Measurements from ENCODE around the gene COBL.

COBL gene

GRCh38 chr7:51082940-51083533 is 233.6 kb downstream of the COBL start:
- DNase-seq (ENCODE audit: insufficient read length, low spot score) (no peak), FAIRE-seq (no peak)
- TF ChIP-seq SPI1 (IDR thresholded peaks at IDR 0.05; ENCODE audit: low read depth, low read length) (no peak), POLR2AphosphoS5 (IDR thresholded peaks at IDR 0.05; ENCODE audit: low read depth, low read length) (no peak), POLR2A (IDR thresholded peaks at IDR 0.05; ENCODE audit: low read depth, low read length) (no peak), TAF1 (IDR thresholded peaks at IDR 0.05; ENCODE audit: low read depth, low read length) (no peak), PAX5 (IDR thresholded peaks at IDR 0.05; ENCODE audit: insufficient read depth, low read length, severe bottlenecking) (no peak), POU2F2 (IDR thresholded peaks at IDR 0.05; ENCODE audit: low read depth, low read length) (no peak)

GRCh38 chr7:51082096-51082840 is 234.3 kb downstream of the COBL start:
- DNase-seq (ENCODE audit: insufficient read length, low spot score), result no peak
- TF ChIP-seq SPI1 (IDR thresholded peaks at IDR 0.05; ENCODE audit: low read depth, low read length) (no peak), PAX5 (IDR thresholded peaks at IDR 0.05; ENCODE audit: insufficient read depth, low read length, severe bottlenecking) (no peak), POLR2AphosphoS5 (IDR thresholded peaks at IDR 0.05; ENCODE audit: low read depth, low read length) (no peak), TAF1 (IDR thresholded peaks at IDR 0.05; ENCODE audit: low read depth, low read length) (no peak), POU2F2 (IDR thresholded peaks at IDR 0.05; ENCODE audit: low read depth, low read length) (no peak), POLR2A (IDR thresholded peaks at IDR 0.05; ENCODE audit: low read depth, low read length) (no peak)
- no peak for FAIRE-seq

GRCh38 chr7:51081270-51081890 is 235.2 kb downstream of the COBL start:
- no peak for DNase-seq (ENCODE audit: insufficient read length, low spot score)
- no peak for FAIRE-seq
- TF ChIP-seq SPI1 (IDR thresholded peaks at IDR 0.05; ENCODE audit: low read depth, low read length) (no peak), POU2F2 (IDR thresholded peaks at IDR 0.05; ENCODE audit: low read depth, low read length) (no peak), TAF1 (IDR thresholded peaks at IDR 0.05; ENCODE audit: low read depth, low read length) (no peak), PAX5 (IDR thresholded peaks at IDR 0.05; ENCODE audit: insufficient read depth, low read length, severe bottlenecking) (no peak), POLR2A (IDR thresholded peaks at IDR 0.05; ENCODE audit: low read depth, low read length) (no peak), POLR2AphosphoS5 (IDR thresholded peaks at IDR 0.05; ENCODE audit: low read depth, low read length) (no peak)

- no peak for TF ChIP-seq PAX5 (IDR thresholded peaks at IDR 0.05; ENCODE audit: insufficient read depth, low read length, severe bottlenecking)
- no peak for TF ChIP-seq SPI1 (IDR thresholded peaks at IDR 0.05; ENCODE audit: low read depth, low read length)
- TF ChIP-seq POLR2AphosphoS5 (IDR thresholded peaks at IDR 0.05; ENCODE audit: low read depth, low read length), result no peak
- no peak for TF ChIP-seq TAF1 (IDR thresholded peaks at IDR 0.05; ENCODE audit: low read depth, low read length)
- TF ChIP-seq POLR2A (IDR thresholded peaks at IDR 0.05; ENCODE audit: low read depth, low read length), result no peak
- no peak for TF ChIP-seq POU2F2 (IDR thresholded peaks at IDR 0.05; ENCODE audit: low read depth, low read length)
- DNase-seq (ENCODE audit: insufficient read length, low spot score) (no peak), FAIRE-seq (no peak)
Measured at GRCh38 chr7:51080622-51081269, 235.9 kb downstream of the COBL start.

- no peak for TF ChIP-seq SPI1 (IDR thresholded peaks at IDR 0.05; ENCODE audit: low read depth, low read length)
- no peak for TF ChIP-seq PAX5 (IDR thresholded peaks at IDR 0.05; ENCODE audit: insufficient read depth, low read length, severe bottlenecking)
- FAIRE-seq, result no peak
- no peak for DNase-seq (ENCODE audit: insufficient read length, low spot score)
Measured at GRCh38 chr7:51080216-51080615, 236.4 kb downstream of the COBL start.

- FAIRE-seq (no peak), DNase-seq (ENCODE audit: insufficient read length, low spot score) (no peak)
- TF ChIP-seq TAF1 (IDR thresholded peaks at IDR 0.05; ENCODE audit: low read depth, low read length) (no peak), POLR2AphosphoS5 (IDR thresholded peaks at IDR 0.05; ENCODE audit: low read depth, low read length) (no peak), POLR2A (IDR thresholded peaks at IDR 0.05; ENCODE audit: low read depth, low read length) (no peak), POU2F2 (IDR thresholded peaks at IDR 0.05; ENCODE audit: low read depth, low read length) (no peak), SPI1 (IDR thresholded peaks at IDR 0.05; ENCODE audit: low read depth, low read length) (no peak), PAX5 (IDR thresholded peaks at IDR 0.05; ENCODE audit: insufficient read depth, low read length, severe bottlenecking) (no peak)
Measured at GRCh38 chr7:51079494-51079893, 237.1 kb downstream of the COBL start.

GRCh38 chr7:51078653-51079052 is 238.0 kb downstream of the COBL start:
- TF ChIP-seq TAF1 (IDR thresholded peaks at IDR 0.05; ENCODE audit: low read depth, low read length) (no peak), SPI1 (IDR thresholded peaks at IDR 0.05; ENCODE audit: low read depth, low read length) (no peak), PAX5 (IDR thresholded peaks at IDR 0.05; ENCODE audit: insufficient read depth, low read length, severe bottlenecking) (no peak), POU2F2 (IDR thresholded peaks at IDR 0.05; ENCODE audit: low read depth, low read length) (no peak), POLR2A (IDR thresholded peaks at IDR 0.05; ENCODE audit: low read depth, low read length) (no peak), POLR2AphosphoS5 (IDR thresholded peaks at IDR 0.05; ENCODE audit: low read depth, low read length) (no peak)
- no peak for FAIRE-seq
- no peak for DNase-seq (ENCODE audit: insufficient read length, low spot score)

GRCh38 chr7:51077987-51078370 is 238.6 kb downstream of the COBL start:
- DNase-seq (ENCODE audit: insufficient read length, low spot score), result no peak
- FAIRE-seq, result no peak
- no peak for TF ChIP-seq POLR2A (IDR thresholded peaks at IDR 0.05; ENCODE audit: low read depth, low read length)
- TF ChIP-seq POU2F2 (IDR thresholded peaks at IDR 0.05; ENCODE audit: low read depth, low read length), result no peak
- TF ChIP-seq TAF1 (IDR thresholded peaks at IDR 0.05; ENCODE audit: low read depth, low read length), result no peak
- TF ChIP-seq SPI1 (IDR thresholded peaks at IDR 0.05; ENCODE audit: low read depth, low read length), result no peak
- no peak for TF ChIP-seq POLR2AphosphoS5 (IDR thresholded peaks at IDR 0.05; ENCODE audit: low read depth, low read length)
- no peak for TF ChIP-seq PAX5 (IDR thresholded peaks at IDR 0.05; ENCODE audit: insufficient read depth, low read length, severe bottlenecking)
